ENCODE data around the gene TRAF4.
A peak's percentile ranks its signal among the peaks of the same experiment; 100 is the strongest.

TRAF4 gene

GRCh38 chr17:28756049-28756804 lies 12.4 kb downstream of the TRAF4 start:
- TF ChIP-seq, protein P1, sequence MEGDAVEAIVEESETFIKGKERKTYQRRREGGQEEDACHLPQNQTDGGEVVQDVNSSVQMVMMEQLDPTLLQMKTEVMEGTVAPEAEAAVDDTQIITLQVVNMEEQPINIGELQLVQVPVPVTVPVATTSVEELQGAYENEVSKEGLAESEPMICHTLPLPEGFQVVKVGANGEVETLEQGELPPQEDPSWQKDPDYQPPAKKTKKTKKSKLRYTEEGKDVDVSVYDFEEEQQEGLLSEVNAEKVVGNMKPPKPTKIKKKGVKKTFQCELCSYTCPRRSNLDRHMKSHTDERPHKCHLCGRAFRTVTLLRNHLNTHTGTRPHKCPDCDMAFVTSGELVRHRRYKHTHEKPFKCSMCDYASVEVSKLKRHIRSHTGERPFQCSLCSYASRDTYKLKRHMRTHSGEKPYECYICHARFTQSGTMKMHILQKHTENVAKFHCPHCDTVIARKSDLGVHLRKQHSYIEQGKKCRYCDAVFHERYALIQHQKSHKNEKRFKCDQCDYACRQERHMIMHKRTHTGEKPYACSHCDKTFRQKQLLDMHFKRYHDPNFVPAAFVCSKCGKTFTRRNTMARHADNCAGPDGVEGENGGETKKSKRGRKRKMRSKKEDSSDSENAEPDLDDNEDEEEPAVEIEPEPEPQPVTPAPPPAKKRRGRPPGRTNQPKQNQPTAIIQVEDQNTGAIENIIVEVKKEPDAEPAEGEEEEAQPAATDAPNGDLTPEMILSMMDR (IDR thresholded peaks at IDR 0.05) = no peak

DNA sequence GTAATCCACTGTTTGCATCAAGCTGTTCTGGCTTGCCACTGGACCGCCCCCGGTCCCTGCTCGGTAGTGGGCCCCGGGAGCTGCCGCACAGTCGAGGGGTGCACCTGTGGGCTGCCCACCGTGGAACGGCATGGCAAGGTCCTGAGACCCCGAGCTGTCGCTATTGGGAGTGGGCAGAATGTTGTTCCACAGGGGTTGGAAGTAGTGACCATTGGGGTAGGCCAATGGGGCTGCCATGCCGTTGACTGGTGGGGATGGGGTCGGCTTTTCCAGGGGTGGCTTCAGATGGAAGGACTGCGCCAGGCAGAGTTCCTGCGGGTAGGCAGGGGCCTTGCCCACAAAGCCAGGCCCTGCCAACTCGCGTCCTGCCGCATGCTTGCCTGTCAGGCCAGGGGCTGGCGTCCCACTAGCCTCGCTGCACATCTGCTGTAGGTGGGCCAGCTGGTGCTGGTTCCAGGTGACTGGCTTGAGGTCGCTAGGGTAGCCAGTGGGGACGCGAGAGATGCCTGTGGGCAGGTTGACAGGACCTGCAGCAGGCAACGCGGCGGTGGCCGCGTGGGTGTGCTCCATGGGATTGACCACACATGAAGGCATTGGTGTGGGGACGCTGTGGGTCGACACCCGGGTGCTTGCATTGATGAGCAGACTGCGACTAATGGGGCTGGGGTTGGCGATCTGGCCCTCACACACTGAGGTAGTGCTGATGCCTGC lies 14.8 kb downstream of the TRAF4 start:
- TF ChIP-seq, protein P1 (IDR thresholded peaks at IDR 0.05) = no peak

DNA sequence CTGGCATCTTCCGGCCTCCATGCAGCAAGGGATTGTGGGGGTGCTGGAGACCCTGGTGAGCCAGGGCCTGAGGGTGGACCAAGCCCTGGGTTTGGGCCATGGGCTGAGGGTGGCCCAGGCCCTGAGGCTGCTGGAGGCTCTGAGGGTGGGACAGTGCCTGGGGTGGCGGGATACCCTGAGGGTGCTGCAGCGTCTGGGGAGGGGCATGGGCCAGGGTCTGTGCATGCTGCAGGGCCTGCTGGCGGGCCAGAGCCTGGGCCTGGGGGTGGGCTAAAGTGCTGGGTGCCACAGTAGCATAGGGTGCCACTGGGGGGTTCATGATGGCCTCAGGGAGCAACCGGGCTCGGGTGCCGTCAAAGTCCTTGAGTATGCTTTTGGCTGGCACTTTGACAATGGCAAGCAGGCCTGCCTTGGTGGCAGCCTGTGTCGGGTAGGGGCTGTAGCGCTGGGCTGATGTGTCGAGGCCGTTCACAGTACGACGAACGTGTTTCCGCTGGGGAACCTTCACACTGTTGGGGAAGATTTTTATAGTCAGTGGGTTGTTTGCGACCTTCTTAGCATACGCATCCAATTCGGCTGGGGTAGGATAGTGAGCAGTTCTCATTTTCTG lies 15.6 kb downstream of the TRAF4 start:
- TF ChIP-seq, protein P1 (IDR thresholded peaks at IDR 0.05) = no peak

DNA sequence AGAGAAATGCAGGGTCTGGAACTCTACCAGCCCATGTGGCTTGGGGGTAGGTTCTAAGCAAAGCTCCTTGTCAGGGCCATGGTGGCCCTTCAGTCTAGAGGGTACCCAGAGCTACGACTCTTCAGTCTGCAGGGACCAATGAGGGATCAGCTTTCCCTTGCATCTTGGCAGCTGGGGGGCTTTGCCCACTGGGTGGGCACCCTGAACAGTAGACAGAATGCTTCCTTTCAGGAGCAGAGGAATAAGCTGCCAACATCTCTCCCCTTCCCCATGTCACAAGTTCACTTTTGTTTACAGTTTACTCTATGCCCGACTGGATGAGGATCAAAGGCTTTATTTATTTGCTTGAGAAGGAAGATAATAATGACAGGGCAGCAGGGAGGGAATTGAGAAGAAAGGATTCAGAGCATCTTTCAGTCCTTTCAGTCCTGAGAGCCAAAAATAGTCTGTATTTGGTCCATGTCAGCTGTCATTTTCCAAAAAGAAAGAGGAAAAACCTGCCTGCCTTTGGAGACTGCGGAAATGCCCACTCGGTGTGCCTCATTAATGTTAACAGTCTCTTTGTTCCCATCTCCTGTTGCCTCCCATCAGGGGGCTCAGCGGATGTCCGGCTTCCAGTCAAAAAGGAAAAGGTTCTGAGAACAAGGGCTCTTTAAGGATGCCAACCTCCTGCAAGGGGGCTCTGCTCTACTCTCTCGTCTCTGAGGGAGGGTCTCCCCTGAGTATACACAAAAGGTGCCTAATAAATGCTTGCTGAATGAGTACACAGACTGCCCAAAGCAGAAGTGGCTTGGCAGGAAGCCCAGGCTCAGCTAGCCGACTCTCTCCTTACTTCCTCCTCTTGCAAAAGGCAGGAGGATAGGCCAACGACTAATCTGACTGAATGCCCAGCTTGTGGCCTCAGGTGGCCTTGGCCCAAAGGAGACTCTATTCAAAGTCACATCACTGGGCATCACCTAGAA lies 17.1 kb downstream of the TRAF4 start:
- TF ChIP-seq, protein P1 (IDR thresholded peaks at IDR 0.05) = no peak

DNA sequence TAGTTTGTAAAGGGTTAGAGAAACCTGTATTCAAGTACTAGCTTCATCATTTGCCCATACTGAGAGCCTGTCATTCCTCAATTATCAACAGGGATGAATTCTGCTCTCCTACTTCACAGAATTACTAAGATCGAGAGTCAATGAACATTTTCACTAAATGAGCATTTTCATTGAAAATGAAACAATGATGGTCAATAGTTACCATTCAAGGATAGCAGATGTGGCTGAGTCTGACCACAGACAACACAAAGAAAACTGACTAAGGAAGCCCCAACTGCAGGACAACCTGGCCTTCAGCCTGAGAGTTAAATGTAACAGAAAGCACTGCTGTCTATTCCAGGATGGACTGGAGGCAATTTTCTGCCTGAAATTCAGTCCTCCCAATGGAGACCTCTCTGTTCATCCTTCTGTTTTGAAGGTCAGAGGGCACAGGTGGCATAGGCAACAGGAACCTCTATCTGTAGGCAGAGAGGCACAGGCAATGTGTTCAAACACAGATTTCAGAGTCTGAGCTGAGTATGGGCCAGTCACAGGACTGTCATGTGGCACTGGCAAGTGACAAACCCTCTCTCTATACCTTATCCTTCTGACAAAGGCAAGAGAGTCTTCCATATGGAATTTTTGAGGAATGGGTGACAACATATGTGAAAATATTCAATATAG lies 19.5 kb downstream of the TRAF4 start:
- TF ChIP-seq, protein P1 (IDR thresholded peaks at IDR 0.05) = no peak

DNA sequence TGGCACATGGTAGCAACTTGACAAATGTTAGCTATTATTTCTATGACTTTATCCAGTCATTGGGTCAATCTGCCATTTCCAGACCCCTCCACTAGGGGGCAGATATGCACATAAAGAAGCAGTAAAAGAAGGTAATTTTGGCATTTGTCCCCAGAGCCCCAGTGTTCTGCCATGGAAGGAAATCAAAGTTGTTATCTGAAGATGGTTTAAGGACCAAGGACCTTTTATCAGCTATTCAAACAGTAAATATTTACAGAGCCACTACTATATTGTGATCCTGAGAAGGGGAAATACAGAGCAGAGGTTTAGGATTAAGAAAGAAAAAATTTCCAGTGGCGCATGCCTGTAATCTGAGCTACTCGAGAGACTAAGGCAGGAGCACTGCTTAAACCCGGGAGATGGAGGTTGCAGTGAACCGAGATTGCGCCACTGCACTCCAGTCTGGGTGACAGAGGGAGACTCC lies 20.0 kb downstream of the TRAF4 start:
- TF ChIP-seq, protein P1 (IDR thresholded peaks at IDR 0.05) = peak; percentile 92

All from LNCAP (cell line).